Epithelial cell of esophagus (primary cell): ENCODE measurements around the gene KCND3.

ENCODE experiments used
- DNase-seq: peaks from one replicate; pipeline ENCODE4 v3.0.0; 2010; ENCODE audit warnings: low read depth
- H3K4me3 ChIP-seq: 2 replicates; pipeline ENCODE4 v1.5.1; 2011; ENCODE audit warnings: mild to moderate bottlenecking, low read length, control low read depth
- TF ChIP-seq, protein P1 (sequence below): IDR thresholded peaks from 2 replicates; pipeline ENCODE4 v1.5.1; 2011; ENCODE audit warnings: low read depth, mild to moderate bottlenecking, low read length, control low read depth, inconsistent platforms; ENCODE audit not compliant: insufficient read depth; ENCODE audit errors: missing control alignments

Gene KCND3

DNA sequence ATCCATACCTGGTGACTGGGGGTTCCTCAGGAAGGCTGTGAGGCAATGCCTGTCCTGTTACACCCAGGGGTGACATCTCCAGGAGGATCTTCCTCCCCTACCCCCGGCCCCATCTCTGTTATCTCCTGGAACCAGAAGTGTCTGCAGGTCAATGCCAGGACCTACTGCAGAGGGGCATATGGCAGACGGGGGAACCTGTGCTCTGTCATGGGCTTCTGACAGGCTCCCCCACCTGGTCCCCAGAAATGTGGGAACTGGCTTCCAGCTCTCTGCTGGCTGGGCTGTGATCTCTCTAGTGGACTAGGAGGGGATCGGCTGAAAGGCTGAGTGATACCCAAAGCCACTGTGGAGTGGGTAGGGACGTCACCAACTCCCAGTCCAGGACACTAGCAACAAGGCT, 21.0 kb downstream of the KCND3 start:
- TF ChIP-seq, protein P1, sequence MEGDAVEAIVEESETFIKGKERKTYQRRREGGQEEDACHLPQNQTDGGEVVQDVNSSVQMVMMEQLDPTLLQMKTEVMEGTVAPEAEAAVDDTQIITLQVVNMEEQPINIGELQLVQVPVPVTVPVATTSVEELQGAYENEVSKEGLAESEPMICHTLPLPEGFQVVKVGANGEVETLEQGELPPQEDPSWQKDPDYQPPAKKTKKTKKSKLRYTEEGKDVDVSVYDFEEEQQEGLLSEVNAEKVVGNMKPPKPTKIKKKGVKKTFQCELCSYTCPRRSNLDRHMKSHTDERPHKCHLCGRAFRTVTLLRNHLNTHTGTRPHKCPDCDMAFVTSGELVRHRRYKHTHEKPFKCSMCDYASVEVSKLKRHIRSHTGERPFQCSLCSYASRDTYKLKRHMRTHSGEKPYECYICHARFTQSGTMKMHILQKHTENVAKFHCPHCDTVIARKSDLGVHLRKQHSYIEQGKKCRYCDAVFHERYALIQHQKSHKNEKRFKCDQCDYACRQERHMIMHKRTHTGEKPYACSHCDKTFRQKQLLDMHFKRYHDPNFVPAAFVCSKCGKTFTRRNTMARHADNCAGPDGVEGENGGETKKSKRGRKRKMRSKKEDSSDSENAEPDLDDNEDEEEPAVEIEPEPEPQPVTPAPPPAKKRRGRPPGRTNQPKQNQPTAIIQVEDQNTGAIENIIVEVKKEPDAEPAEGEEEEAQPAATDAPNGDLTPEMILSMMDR: no peak
- no peak overlapping the region for H3K4me3 ChIP-seq
- DNase-seq: no peak

DNA sequence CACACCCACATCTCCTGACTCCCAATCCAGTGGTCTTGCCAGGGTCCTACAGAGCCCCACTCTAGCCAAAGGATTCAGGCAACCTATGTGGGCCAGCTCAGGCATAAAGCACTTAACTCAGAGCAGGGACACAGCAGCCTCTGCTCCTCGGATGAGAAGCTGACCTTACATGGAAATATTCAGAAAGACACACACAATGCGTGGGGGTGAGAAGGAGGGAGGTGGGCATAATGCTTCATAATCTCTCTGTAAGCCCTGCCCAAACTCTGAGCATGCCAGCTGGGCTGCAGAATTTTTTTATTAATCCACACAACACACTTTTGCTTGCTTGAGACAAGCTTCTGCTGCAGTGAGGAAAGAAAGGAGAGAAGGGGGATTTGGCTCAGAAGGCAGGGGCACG, 21.6 kb downstream of the KCND3 start:
- TF ChIP-seq, protein P1: no peak
- no peak for DNase-seq
- no peak overlapping the region for H3K4me3 ChIP-seq

- TF ChIP-seq, protein P1: no peak
- no peak overlapping the region for H3K4me3 ChIP-seq
- no peak for DNase-seq
Observed at GRCh38 chr1:111967067-111967690, 22.3 kb downstream of the KCND3 start.

DNA sequence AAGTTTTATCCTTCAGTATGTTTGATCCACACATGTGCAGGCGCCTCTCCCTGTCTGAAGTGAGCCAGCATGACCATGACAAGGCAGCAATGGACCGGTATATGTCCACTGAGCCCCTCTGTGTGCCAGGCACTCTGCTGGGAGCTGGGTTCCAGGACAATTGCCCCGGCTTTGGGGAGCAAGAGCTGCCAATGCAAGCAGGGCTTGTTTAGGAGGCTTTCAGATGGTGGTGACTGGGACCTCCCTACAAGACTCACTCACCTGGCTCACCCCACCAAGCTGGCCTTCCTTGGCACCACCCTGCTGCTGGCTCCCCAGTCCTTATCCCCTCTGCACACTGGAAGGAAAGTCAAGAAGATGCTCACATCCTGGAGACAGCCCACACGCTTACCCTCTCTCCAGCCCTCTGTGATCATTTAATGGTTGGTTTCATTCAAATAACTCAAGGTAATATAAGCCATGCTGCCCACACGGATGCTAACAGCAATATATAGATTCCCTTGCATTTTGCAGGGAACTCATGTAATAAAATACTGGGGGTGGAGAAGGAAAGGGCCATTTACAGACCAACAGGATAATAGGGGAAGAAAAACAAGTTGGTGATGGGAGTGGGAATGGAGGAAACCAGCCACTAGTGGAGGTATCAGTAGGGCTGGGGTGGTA, 23.6 kb downstream of the KCND3 start:
- TF ChIP-seq, protein P1: no peak
- H3K4me3 ChIP-seq: no peak overlapping the region
- DNase-seq: no peak

GRCh38 chr1:111963985-111964738, 25.3 kb downstream of the KCND3 start:
- H3K4me3 ChIP-seq: no peak overlapping the region
- no peak for DNase-seq
- TF ChIP-seq, protein P1: no peak

DNA sequence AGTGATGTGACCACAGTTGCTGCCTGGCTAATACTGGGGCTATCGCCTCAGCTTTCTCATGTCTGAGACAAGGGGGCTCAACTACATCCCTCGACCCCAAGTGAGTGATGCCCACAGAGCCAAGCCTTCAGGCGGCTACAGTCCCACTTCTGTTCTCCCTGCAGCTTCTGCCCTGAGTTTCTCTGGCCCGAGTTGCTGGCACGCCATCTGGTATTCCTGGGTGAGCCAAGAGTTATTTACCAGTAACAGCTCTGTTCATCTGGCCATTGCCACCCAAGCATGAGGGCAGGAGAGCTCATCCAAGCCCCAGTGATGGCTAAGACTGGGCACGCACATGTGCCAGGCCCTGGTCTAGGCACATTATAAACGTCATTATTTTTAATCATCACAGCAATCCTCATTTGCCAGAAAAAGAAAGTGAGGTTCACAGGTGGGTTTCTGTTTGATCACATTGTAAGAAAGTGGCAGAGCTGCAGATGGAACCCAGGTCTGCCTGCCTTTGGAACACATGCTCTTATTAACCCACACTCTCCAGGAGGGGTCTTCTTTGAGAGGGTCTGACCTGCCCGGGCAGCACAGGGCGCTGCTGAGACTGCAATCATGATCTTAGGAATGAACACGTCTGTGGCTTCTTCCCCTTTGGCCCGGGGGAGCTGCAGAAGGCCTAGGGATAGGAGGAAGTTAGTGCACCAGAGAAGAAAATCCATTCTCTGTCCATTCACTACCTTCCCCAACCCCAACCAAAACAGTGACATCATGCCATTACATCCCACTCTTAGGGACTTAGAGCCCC, 27.5 kb downstream of the KCND3 start:
- TF ChIP-seq, protein P1: no peak
- H3K4me3 ChIP-seq: no peak overlapping the region

More for the DNA sequence above, 27.5 kb downstream of the KCND3 start:
- DNase-seq: no peak
